Parathyroid adenoma (tissue), 2 donors: ENCODE data around the gene SNX8.

ENCODE experiments used
- H2AFZ ChIP-seq: fragments of 300-600 bp; sonication (generic); one replicate; pipeline ENCODE4 v1.7.0; 2017; ENCODE audit warnings: antibody characterized with exemption, mild to moderate bottlenecking
- H3K27ac ChIP-seq: fragments of 300-600 bp; sonication (generic); one replicate; pipeline ENCODE4 v1.7.0; 2017
- H3K27me3 ChIP-seq: fragments of 300-600 bp; sonication (generic); one replicate; pipeline ENCODE4 v1.7.0; 2017; ENCODE audit warnings: low read length; ENCODE audit not compliant: control insufficient read depth, insufficient read depth
- H3K36me3 ChIP-seq: fragments of 300-600 bp; sonication (generic); one replicate; pipeline ENCODE4 v1.7.0; 2017; ENCODE audit warnings: low read length; ENCODE audit not compliant: control insufficient read depth, insufficient read depth
- H3K4me1 ChIP-seq: fragments of 300-600 bp; sonication (generic); one replicate; pipeline ENCODE4 v1.7.0; 2017; ENCODE audit warnings: control low read depth
- H3K4me2 ChIP-seq: fragments of 300-600 bp; sonication (generic); one replicate; pipeline ENCODE4 v1.7.0; 2017; ENCODE audit warnings: low read length
- H3K4me3 ChIP-seq: fragments of 300-600 bp; sonication (generic); one replicate; pipeline ENCODE4 v1.7.0; 2017; ENCODE audit warnings: low read depth, low read length
- H3K79me2 ChIP-seq: fragments of 300-600 bp; sonication (generic); one replicate; pipeline ENCODE4 v1.7.0; 2017; ENCODE audit warnings: control low read depth
- H3K9ac ChIP-seq: fragments of 300-600 bp; sonication (generic); one replicate; pipeline ENCODE4 v1.7.0; 2017; ENCODE audit warnings: mild to moderate bottlenecking
- H3K9me3 ChIP-seq: fragments of 300-600 bp; sonication (generic); one replicate; pipeline ENCODE4 v1.7.0; 2017; ENCODE audit warnings: low read length; ENCODE audit not compliant: control insufficient read depth
- TF ChIP-seq, protein P1 (sequence below): fragments of 300-600 bp; sonication (generic); IDR thresholded peaks from one replicate; pipeline ENCODE4 v1.7.0; 2017; ENCODE audit warnings: antibody characterized with exemption, mild to moderate bottlenecking
- donor health status: primary hyperparathyroidism.

Gene SNX8

DNA sequence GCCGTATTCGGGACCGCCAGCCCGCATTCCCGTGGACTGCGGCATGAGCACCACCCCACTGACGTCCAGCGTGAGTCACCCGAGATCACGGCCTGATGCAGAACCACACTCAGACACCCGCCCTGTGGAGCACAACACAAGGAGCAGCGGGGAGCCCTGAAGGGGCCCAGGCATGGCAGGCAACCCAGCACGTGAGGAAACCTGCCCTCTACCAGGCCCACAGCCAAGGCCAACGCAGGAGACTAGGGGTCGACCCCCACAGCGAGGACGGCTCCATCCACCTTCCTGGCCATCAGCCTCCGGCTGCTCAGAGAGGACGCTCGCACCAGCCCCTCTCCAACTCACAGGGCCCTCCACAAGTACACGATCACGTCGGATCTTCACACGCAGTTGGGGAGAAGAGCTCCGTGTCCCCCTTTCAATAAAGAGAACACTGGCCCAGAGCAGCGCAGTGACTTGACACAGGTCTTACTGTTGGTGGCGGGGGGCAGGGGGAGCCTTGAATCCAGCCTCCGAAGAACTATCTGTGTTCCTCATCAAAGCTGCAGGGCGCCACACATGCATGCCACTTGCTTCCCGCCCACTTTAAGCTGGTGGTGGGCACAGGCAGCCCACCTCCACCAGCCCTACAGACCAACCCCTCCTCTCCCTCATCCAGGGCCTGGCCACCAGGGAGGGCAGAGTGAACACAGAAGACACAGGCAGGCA lies 103.5 kb downstream of the SNX8 start:
- Histone ChIP-seq H3K9ac (no peak overlapping the region), H3K4me3 (no peak overlapping the region), H3K79me2 (no peaks in the 10 kb centered on the region), H3K27me3 (no peaks in the 10 kb centered on the region), H3K27ac (no peak overlapping the region), H3K4me1 (no peaks in the 10 kb centered on the region), H3K4me2 (no peak overlapping the region), H3K9me3 (no peaks in the 10 kb centered on the region), H3K36me3 (peaks cover under 1% of the 10 kb centered on the region), H2AFZ (no peak overlapping the region)
- TF ChIP-seq, protein P1, sequence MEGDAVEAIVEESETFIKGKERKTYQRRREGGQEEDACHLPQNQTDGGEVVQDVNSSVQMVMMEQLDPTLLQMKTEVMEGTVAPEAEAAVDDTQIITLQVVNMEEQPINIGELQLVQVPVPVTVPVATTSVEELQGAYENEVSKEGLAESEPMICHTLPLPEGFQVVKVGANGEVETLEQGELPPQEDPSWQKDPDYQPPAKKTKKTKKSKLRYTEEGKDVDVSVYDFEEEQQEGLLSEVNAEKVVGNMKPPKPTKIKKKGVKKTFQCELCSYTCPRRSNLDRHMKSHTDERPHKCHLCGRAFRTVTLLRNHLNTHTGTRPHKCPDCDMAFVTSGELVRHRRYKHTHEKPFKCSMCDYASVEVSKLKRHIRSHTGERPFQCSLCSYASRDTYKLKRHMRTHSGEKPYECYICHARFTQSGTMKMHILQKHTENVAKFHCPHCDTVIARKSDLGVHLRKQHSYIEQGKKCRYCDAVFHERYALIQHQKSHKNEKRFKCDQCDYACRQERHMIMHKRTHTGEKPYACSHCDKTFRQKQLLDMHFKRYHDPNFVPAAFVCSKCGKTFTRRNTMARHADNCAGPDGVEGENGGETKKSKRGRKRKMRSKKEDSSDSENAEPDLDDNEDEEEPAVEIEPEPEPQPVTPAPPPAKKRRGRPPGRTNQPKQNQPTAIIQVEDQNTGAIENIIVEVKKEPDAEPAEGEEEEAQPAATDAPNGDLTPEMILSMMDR = no peak

DNA sequence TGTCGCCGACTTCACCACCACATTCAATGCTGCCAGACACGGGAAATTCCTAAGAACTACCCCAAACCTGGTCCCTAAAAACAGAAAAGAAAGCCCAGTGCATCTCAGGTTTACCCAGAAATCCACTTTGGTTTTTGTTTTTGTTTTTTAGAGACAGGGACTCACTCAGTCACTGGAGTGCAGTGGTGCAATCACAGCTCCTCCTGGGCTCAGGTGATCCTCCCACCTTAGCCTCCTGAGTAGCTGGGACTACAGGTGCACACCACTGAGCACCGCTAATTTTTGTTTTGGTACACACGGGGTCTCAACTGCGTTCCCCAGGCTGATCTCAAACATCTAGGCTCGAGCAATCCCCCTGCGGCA lies 104.3 kb downstream of the SNX8 start:
- Histone ChIP-seq H3K9ac (no peak overlapping the region), H3K27ac (no peak overlapping the region), H2AFZ (no peak overlapping the region), H3K79me2 (no peaks in the 10 kb centered on the region), H3K4me1 (no peaks in the 10 kb centered on the region), H3K36me3 (no peaks in the 10 kb centered on the region), H3K4me2 (no peak overlapping the region), H3K4me3 (no peak overlapping the region), H3K9me3 (no peaks in the 10 kb centered on the region), H3K27me3 (no peaks in the 10 kb centered on the region)
- TF ChIP-seq, protein P1 = no peak

DNA sequence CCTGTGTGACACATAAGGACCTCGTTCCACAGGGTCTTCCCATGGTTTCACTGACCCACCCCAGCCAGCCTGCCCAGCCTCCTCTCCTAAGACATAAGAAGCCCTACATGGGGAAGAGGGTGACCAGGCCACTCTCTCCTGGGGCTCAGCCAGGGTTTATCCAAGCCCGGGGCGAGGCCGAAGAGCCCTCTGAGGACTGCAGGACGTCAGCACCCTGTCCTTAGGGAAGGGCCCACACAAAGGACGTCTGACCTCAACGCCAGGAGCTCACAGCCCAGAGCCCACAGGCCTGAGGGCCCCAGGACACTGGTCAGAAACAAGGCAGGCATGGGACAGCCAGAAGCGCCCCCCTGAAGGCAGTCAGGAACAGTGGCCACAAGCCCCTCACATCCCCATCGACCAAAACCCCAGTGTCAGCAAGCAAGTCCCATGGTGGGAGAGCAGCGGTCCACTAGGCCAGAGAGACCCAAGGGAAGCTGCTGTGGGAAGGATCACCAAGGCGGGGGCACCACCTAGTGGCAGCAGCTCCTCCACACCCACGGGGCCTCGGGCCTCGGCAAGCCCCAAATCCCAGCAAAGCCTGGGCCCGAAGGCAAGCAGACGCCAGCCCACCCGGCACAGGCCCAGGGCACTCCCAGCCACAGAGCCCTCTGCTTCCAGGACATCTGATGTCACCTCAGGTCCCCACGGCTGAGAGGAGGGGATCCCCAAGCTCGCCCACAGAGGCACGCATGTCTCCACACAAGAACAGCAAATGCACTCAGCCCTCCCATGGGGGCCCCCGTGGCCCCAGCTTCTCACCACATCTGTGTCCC lies 104.9 kb downstream of the SNX8 start:
- H3K36me3 ChIP-seq = no peaks in the 10 kb centered on the region
- no peaks in the 10 kb centered on the region for H3K79me2 ChIP-seq
- no peak overlapping the region for H3K27ac ChIP-seq
- TF ChIP-seq, protein P1 = peak; percentile 38
- H3K4me1 ChIP-seq = no peaks in the 10 kb centered on the region
- no peaks in the 10 kb centered on the region for H3K9me3 ChIP-seq
- no peak overlapping the region for H3K4me2 ChIP-seq
- H3K4me3 ChIP-seq = no peak overlapping the region
- no peak overlapping the region for H3K9ac ChIP-seq
- H3K27me3 ChIP-seq = no peaks in the 10 kb centered on the region
- H2AFZ ChIP-seq = no peak overlapping the region

DNA sequence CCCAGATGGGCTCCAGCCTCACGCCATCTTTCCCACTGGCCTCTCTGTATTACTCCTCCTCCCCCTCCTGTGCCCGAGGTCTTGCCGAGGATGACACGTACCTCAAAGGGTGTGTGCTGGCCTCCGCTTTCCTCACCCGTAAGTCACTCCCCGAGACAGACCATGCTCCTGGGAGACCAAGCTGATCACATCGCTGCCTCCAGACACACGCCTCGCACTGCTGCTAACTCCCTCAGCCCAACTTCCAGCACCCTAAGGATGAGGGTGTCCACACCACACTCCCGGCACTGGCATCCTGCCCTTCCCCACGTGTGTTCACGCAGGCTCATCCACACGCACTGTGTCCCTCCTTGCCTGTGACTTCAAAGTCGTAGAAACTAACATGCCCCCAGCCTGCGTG lies 105.5 kb downstream of the SNX8 start:
- H3K4me1 ChIP-seq = no peaks in the 10 kb centered on the region

More for the DNA sequence above, 105.5 kb downstream of the SNX8 start:
- H3K4me2 ChIP-seq = no peak overlapping the region
- no peak overlapping the region for H3K27ac ChIP-seq
- no peak overlapping the region for H3K9ac ChIP-seq
- H3K79me2 ChIP-seq = no peaks in the 10 kb centered on the region
- H2AFZ ChIP-seq = no peak overlapping the region
- H3K9me3 ChIP-seq = no peaks in the 10 kb centered on the region
- H3K36me3 ChIP-seq = no peaks in the 10 kb centered on the region
- no peaks in the 10 kb centered on the region for H3K27me3 ChIP-seq
- TF ChIP-seq, protein P1 = no peak
- H3K4me3 ChIP-seq = no peak overlapping the region
